Vagina (tissue), 2 donors: ENCODE measurements around the gene SLC5A3.

ENCODE experiments used
- CTCF ChIP-seq, 3 experiments: fragments of 450-650 bp in 2 of 3; fragments of 200-600 bp in 1 of 3; sonication (generic) in 1 of 3; IDR thresholded peaks; one replicate each; pipeline ENCODE4 v1.5.1; 2017 to 2019; ENCODE audit warnings: antibody characterized with exemption in 3 of 3, mild to moderate bottlenecking in 2 of 3, moderate library complexity in 2 of 3
- POLR2A ChIP-seq, 2 donors: fragments of 450-650 bp; IDR thresholded peaks; one replicate each; pipeline ENCODE4 v1.6.1; 2017; ENCODE audit warnings: antibody characterized with exemption in 2 of 2, mild to moderate bottlenecking in 2 of 2, moderate library complexity in 2 of 2
- POLR2AphosphoS5 ChIP-seq, 2 donors: sonication (generic); formaldehyde crosslinking; IDR thresholded peaks; one replicate each; pipeline ENCODE4 v1.9.0; 2017; ENCODE audit warnings: antibody characterized with exemption in 2 of 2, mild to moderate bottlenecking in 2 of 2, low read depth in 1 of 2; ENCODE audit not compliant: insufficient read depth in 1 of 2

- no peak for TF ChIP-seq POLR2A (IDR thresholded peaks at IDR 0.05)
- no peak for TF ChIP-seq CTCF (IDR thresholded peaks at IDR 0.05)
- TF ChIP-seq POLR2AphosphoS5 (IDR thresholded peaks at IDR 0.05; ENCODE audit: insufficient read depth in 1 of 2, low read depth in 1 of 2), result no peak
Measured at GRCh38 chr21:34054259-34054658, 19.1 kb upstream of the SLC5A3 start.
